SH-SY5Y (cell line): Measurements from ENCODE around the gene CHRM5.

Experiments used
- GATA2 ChIP-seq: IDR thresholded peaks from 2 replicates; pipeline ENCODE4 v1.6.1; 2011; ENCODE audit warnings: mild to moderate bottlenecking, low read depth, low read length
- GATA3 ChIP-seq: IDR thresholded peaks from 2 replicates; pipeline ENCODE4 v1.6.1; 2011; ENCODE audit warnings: low read depth, mild to moderate bottlenecking, low read length, moderate library complexity

DNA sequence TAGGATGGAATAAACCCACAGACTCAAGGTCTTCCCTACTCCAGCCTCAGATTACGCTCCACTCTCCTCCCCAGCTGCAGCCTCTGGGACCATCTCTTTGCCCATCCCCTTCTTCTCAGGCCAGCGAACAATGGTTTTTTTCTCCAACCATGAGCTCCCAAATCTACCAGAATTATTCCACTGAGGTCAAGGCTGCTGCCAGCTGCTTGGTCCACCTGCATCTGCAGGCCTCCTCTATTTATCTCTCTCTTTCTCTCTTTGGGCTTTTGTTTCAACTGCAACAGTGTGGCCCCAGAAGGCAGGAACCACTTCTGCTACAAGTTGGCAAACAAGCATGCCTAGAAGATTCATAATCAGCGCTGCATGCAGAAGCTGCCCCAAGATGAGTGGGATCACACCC is 19.1 kb downstream of the CHRM5 start:
- TF ChIP-seq GATA2 (no peak), GATA3 (no peak)
